HEK293T (cell line): ENCODE results near the gene ATP9A.

Source experiments
- FOXA1 ChIP-seq: fragments of 450-650 bp; IDR thresholded peaks from 2 replicates; pipeline ENCODE4 v1.6.1; 2016; ENCODE audit warnings: mild to moderate bottlenecking
- SUZ12 ChIP-seq: fragments of 450-650 bp; IDR thresholded peaks from 2 replicates; pipeline ENCODE4 v1.6.1; 2016; ENCODE audit warnings: mild to moderate bottlenecking
- ZNF384 ChIP-seq: fragments of 450-650 bp; IDR thresholded peaks from 2 replicates; pipeline ENCODE4 v1.6.1; 2016
- TF ChIP-seq, protein P1 (sequence below): fragments of 450-650 bp; IDR thresholded peaks from 2 replicates; pipeline ENCODE4 v1.6.1; 2016

GRCh38 chr20:51735728-51736600 lies 32.2 kb downstream of the ATP9A start:
- TF ChIP-seq SUZ12, result no peak
- TF ChIP-seq ZNF384, result peak; percentile 79
- TF ChIP-seq, protein P1, sequence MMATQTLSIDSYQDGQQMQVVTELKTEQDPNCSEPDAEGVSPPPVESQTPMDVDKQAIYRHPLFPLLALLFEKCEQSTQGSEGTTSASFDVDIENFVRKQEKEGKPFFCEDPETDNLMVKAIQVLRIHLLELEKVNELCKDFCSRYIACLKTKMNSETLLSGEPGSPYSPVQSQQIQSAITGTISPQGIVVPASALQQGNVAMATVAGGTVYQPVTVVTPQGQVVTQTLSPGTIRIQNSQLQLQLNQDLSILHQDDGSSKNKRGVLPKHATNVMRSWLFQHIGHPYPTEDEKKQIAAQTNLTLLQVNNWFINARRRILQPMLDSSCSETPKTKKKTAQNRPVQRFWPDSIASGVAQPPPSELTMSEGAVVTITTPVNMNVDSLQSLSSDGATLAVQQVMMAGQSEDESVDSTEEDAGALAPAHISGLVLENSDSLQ, result no peak
- no peak for TF ChIP-seq FOXA1
